Astrocyte (in vitro differentiated cells and primary cell): Measurements from ENCODE around the gene LITAF. TPM values are rescaled to one million over a fixed set of nuclear protein-coding genes. Genes with fewer than 3 reads are reported as not detected.

Source experiments
- DNase-seq: peaks from one replicate; pipeline ENCODE4 v3.0.0-alpha.2; 2010; ENCODE audit warnings: low read depth
- FAIRE-seq: peaks from 2 replicates; lab custom pipeline; 2011; peaks lifted over from hg19 to GRCh38; lab: Jason Lieb, UNC
- H2AFZ ChIP-seq: 2 replicates; pipeline ENCODE4 v1.6.0; 2012; ENCODE audit warnings: low read depth, low read length, inconsistent platforms
- H3K27ac ChIP-seq: 2 replicates; pipeline ENCODE4 v1.5.1; 2011; ENCODE audit warnings: low read depth, low read length, inconsistent platforms
- H3K27me3 ChIP-seq: 2 replicates; pipeline ENCODE4 v1.6.0; 2011; ENCODE audit warnings: low read length, inconsistent platforms; ENCODE audit not compliant: insufficient read depth
- H3K36me3 ChIP-seq: 2 replicates; pipeline ENCODE4 v1.5.1; 2011; ENCODE audit warnings: low read length, inconsistent platforms; ENCODE audit not compliant: insufficient read depth
- H3K4me1 ChIP-seq: 2 replicates; pipeline ENCODE4 v1.5.1; 2011; ENCODE audit warnings: low read length, inconsistent platforms; ENCODE audit not compliant: insufficient read depth
- H3K4me2 ChIP-seq: 2 replicates; pipeline ENCODE4 v1.6.0; 2012; ENCODE audit warnings: low read length, inconsistent platforms
- H3K4me3 ChIP-seq: 2 replicates; pipeline ENCODE4 v1.5.1; 2011; ENCODE audit warnings: low read depth, mild to moderate bottlenecking, low read length, inconsistent platforms; ENCODE audit not compliant: insufficient read depth
- H3K79me2 ChIP-seq: 2 replicates; pipeline ENCODE4 v1.6.0; 2012; ENCODE audit warnings: mild to moderate bottlenecking, low read length, inconsistent platforms; ENCODE audit not compliant: insufficient read depth
- H3K9ac ChIP-seq: 2 replicates; pipeline ENCODE4 v1.6.0; 2012; ENCODE audit warnings: mild to moderate bottlenecking, low read length, inconsistent platforms
- H3K9me3 ChIP-seq: 2 replicates; pipeline ENCODE4 v1.5.1; 2012; ENCODE audit warnings: low read depth, mild to moderate bottlenecking, low read length, inconsistent platforms; ENCODE audit not compliant: insufficient read depth
- H4K20me1 ChIP-seq: 2 replicates; pipeline ENCODE4 v1.6.0; 2012; ENCODE audit warnings: low read length, inconsistent platforms; ENCODE audit not compliant: insufficient read depth
- H3K27ac Mint-ChIP-seq: one replicate; pipeline ENCODE4 v1.8.0; 2021; ENCODE audit warnings: mild to moderate bottlenecking, mixed read lengths; ENCODE audit not compliant: unreplicated experiment
- H3K27me3 Mint-ChIP-seq: one replicate; pipeline ENCODE4 v1.8.0; 2021; ENCODE audit warnings: low read depth, mixed read lengths; ENCODE audit not compliant: unreplicated experiment
- H3K36me3 Mint-ChIP-seq: one replicate; pipeline ENCODE4 v1.8.0; 2021; ENCODE audit warnings: low read depth, mixed read lengths; ENCODE audit not compliant: unreplicated experiment
- H3K4me1 Mint-ChIP-seq: one replicate; pipeline ENCODE4 v1.8.0; 2021; ENCODE audit warnings: low read depth, mixed read lengths; ENCODE audit not compliant: unreplicated experiment
- H3K4me3 Mint-ChIP-seq: one replicate; pipeline ENCODE4 v1.8.0; 2021; ENCODE audit warnings: mild to moderate bottlenecking, moderate library complexity, mixed read lengths; ENCODE audit not compliant: unreplicated experiment
- H3K9me3 Mint-ChIP-seq: one replicate; pipeline ENCODE4 v1.8.0; 2021; ENCODE audit warnings: mild to moderate bottlenecking, mixed read lengths; ENCODE audit not compliant: unreplicated experiment
- EZH2 ChIP-seq: IDR thresholded peaks from 2 replicates; pipeline ENCODE4 v1.6.1; 2012; ENCODE audit warnings: mild to moderate bottlenecking, low read length, inconsistent platforms; ENCODE audit not compliant: insufficient read depth
- total RNA-seq: library from RNA; stranded (reverse); gene quantifications from 2 replicates; pipeline ENCODE4 v1.2.1, GENCODE V29; 2021
- TF ChIP-seq, protein P1 (sequence below): IDR thresholded peaks from 2 replicates; pipeline ENCODE4 v1.5.1; 2011; ENCODE audit warnings: low read depth, mild to moderate bottlenecking, inconsistent platforms, low read length, moderate library complexity; ENCODE audit not compliant: insufficient read depth

Gene LITAF
- total RNA-seq, 1 donor from 2014 or later = 113 TPM

DNA sequence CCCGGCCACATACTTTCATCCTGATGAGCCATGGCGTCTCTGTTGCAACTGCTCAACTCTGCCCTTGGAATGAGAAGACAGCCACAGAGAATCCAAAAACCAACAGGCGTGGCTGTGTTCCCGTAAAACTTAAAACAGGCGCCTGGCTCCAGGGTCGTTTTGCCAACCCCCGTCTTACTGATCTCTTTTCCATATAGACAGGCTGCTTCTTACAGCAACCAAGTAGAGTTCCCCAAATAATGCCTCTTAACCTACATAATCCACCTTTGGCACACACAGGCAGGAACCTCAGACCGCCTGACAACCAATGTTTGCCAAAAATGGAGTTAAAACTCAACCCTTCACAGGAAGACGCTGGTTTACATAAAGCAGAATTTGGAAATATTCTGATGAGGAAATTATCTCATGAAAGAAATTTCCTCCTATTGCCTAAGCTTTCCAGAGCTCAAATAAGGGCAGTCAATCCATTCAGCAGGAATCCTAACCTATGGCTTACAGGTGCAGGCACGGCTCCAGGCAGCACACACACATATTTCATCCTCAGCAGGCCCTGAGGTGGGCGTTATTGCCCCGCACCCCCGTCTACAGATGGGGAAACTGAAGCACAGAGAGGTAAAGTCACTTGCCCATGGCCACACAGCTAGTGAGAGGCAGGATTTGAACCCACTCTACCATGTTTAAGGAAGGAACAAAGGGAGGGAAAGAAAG lies 35.8 kb downstream of the LITAF start:
- H3K4me2 ChIP-seq = no peak overlapping the region
- no peaks in the 10 kb centered on the region for H3K27me3 Mint-ChIP-seq
- no peak overlapping the region for H2AFZ ChIP-seq
- H3K4me3 ChIP-seq = no peak overlapping the region
- no peak overlapping the region for H3K27ac Mint-ChIP-seq
- H4K20me1 ChIP-seq = peaks cover 12% of the 10 kb centered on the region
- FAIRE-seq (no peak), DNase-seq (no peak)
- H3K4me3 Mint-ChIP-seq = no peak overlapping the region
- H3K27me3 ChIP-seq = no peaks in the 10 kb centered on the region
- H3K36me3 Mint-ChIP-seq = peaks cover 58% of the 10 kb centered on the region
- peaks cover 3% of the 10 kb centered on the region for H3K9me3 ChIP-seq
- no peaks in the 10 kb centered on the region for H3K79me2 ChIP-seq
- peaks cover 6% of the 10 kb centered on the region for H3K4me1 ChIP-seq
- no peak for TF ChIP-seq EZH2
- TF ChIP-seq, protein P1, sequence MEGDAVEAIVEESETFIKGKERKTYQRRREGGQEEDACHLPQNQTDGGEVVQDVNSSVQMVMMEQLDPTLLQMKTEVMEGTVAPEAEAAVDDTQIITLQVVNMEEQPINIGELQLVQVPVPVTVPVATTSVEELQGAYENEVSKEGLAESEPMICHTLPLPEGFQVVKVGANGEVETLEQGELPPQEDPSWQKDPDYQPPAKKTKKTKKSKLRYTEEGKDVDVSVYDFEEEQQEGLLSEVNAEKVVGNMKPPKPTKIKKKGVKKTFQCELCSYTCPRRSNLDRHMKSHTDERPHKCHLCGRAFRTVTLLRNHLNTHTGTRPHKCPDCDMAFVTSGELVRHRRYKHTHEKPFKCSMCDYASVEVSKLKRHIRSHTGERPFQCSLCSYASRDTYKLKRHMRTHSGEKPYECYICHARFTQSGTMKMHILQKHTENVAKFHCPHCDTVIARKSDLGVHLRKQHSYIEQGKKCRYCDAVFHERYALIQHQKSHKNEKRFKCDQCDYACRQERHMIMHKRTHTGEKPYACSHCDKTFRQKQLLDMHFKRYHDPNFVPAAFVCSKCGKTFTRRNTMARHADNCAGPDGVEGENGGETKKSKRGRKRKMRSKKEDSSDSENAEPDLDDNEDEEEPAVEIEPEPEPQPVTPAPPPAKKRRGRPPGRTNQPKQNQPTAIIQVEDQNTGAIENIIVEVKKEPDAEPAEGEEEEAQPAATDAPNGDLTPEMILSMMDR = no peak
- H3K36me3 ChIP-seq = peaks cover 17% of the 10 kb centered on the region
- no peak overlapping the region for H3K27ac ChIP-seq
- H3K9ac ChIP-seq = no peak overlapping the region
- peaks cover 9% of the 10 kb centered on the region for H3K9me3 Mint-ChIP-seq
- H3K4me1 Mint-ChIP-seq = peaks cover 7% of the 10 kb centered on the region

DNA sequence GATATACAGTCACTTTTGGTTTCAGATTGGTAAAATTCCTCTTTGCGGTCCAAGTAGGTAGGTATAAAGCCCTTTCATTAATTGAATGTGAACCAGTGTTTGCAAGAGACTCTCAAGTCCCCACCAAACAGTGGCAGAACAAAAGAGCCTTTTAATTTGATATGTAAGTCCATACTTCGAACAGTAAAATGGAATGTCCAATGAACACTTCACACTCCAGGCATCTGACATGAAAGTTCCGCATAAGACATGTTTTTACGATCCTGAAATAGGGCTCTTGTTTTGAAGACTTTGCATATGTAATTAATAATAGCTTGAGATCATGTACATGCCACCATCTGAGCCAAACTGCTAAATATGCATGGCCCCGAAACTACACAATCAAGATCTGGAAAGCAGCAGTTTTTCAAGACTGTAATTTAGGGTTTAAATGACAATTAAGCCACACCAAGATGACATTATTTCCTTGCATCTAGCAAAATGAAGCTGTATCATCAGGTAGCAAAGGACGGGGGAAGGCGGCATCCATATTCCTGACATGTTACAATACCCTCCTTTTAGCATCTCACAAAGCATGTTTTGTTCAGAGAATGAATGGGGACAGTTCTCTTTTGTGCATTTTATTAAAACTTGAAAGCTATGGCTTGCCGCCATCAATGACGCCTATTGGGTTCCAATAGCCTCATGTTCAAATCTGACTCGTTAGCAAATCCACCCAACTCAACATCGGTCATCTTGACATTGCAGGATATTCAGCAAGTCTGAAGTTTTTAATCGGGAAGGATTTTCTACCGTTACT lies 39.4 kb downstream of the LITAF start:
- Mint-ChIP-seq H3K4me3 (no peak overlapping the region), H3K27me3 (no peaks in the 10 kb centered on the region), H3K27ac (peak overlapping the region; percentile 28), H3K9me3 (peaks cover 2% of the 10 kb centered on the region), H3K36me3 (peaks cover 43% of the 10 kb centered on the region), H3K4me1 (peaks cover 14% of the 10 kb centered on the region)
- Histone ChIP-seq H3K4me1 (peaks cover 6% of the 10 kb centered on the region), H3K36me3 (peaks cover 11% of the 10 kb centered on the region), H3K9ac (peak overlapping the region; percentile 35), H3K9me3 (no peaks in the 10 kb centered on the region), H4K20me1 (peaks cover 7% of the 10 kb centered on the region), H3K79me2 (no peaks in the 10 kb centered on the region), H3K27ac (no peak overlapping the region), H3K27me3 (no peaks in the 10 kb centered on the region), H3K4me3 (peak overlapping the region; percentile 5), H2AFZ (no peak overlapping the region), H3K4me2 (peak overlapping the region; percentile 55)
- TF ChIP-seq EZH2 = no peak
- TF ChIP-seq, protein P1 = no peak
- DNase-seq (no peak), FAIRE-seq (no peak)
